NB4 (cell line): ENCODE measurements around the gene DNAJC3.

Source experiments
- MYC ChIP-seq: IDR thresholded peaks from 2 replicates; pipeline ENCODE4 v1.6.1; 2011; ENCODE audit warnings: low read depth, low read length
- POLR2A ChIP-seq: IDR thresholded peaks from 2 replicates; pipeline ENCODE4 v1.6.1; 2011; ENCODE audit warnings: mild to moderate bottlenecking; ENCODE audit not compliant: insufficient read length; ENCODE audit errors: extremely low read depth
- TF ChIP-seq, protein P1 (sequence below): IDR thresholded peaks from one replicate; pipeline ENCODE4 v1.5.1; 2012; ENCODE audit warnings: low read depth, low read length
- TF ChIP-seq, protein P2 (sequence below): IDR thresholded peaks from 2 replicates; pipeline ENCODE4 v1.6.1; 2011; ENCODE audit warnings: low read depth, low read length

DNA sequence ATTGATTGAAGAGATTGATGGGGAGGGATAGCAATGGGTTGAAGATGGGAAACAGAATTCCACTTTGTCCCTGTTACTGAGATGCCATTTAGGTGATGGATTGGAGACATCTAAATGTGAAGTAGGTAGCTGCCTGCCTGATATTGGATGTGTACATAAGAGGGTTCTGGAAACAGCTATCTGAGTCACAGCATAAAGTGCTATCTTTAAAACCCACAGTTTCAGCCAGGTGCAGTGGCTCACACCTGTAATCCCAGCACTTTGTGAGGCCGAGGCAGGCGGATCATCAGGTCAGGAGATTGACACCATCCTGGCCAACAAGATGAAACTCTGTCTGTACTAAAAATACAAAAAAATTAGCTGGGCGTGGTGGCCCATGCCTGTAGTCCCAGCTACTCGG is 72.6 kb downstream of the DNAJC3 start:
- TF ChIP-seq, protein P1, sequence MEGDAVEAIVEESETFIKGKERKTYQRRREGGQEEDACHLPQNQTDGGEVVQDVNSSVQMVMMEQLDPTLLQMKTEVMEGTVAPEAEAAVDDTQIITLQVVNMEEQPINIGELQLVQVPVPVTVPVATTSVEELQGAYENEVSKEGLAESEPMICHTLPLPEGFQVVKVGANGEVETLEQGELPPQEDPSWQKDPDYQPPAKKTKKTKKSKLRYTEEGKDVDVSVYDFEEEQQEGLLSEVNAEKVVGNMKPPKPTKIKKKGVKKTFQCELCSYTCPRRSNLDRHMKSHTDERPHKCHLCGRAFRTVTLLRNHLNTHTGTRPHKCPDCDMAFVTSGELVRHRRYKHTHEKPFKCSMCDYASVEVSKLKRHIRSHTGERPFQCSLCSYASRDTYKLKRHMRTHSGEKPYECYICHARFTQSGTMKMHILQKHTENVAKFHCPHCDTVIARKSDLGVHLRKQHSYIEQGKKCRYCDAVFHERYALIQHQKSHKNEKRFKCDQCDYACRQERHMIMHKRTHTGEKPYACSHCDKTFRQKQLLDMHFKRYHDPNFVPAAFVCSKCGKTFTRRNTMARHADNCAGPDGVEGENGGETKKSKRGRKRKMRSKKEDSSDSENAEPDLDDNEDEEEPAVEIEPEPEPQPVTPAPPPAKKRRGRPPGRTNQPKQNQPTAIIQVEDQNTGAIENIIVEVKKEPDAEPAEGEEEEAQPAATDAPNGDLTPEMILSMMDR, result no peak
- TF ChIP-seq POLR2A (no peak), MYC (no peak)
- TF ChIP-seq, protein P2, sequence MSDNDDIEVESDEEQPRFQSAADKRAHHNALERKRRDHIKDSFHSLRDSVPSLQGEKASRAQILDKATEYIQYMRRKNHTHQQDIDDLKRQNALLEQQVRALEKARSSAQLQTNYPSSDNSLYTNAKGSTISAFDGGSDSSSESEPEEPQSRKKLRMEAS, result no peak
